ACC112 (cell line): ENCODE results near the gene TUBA4A.
A peak's percentile ranks its signal among the peaks of the same experiment; 100 is the strongest.
"Not testable (repeated sequence)": the region's sequence is repeated elsewhere in the genome, so short reads cannot be mapped to it uniquely, and the experiment has no call there.

Experiments used
- H2AFZ ChIP-seq: fragments of 200-600 bp; sonication (generic); one replicate; pipeline ENCODE4 v1.6.0; 2017; ENCODE audit warnings: antibody characterized with exemption, low read length; ENCODE audit not compliant: unreplicated experiment
- H3K27ac ChIP-seq: fragments of 200-600 bp; sonication (generic); 2 replicates; pipeline ENCODE4 v1.5.1; 2014; ENCODE audit warnings: low read depth, mild to moderate bottlenecking, antibody characterized with exemption, low read length, moderate library complexity
- H3K27me3 ChIP-seq: fragments of 200-600 bp; sonication (generic); 2 replicates; pipeline ENCODE4 v1.6.1; 2014; ENCODE audit warnings: mild to moderate bottlenecking, antibody characterized with exemption, low read length, moderate library complexity, mixed read lengths; ENCODE audit not compliant: insufficient read depth
- H3K36me3 ChIP-seq: fragments of 200-600 bp; sonication (generic); 2 replicates; pipeline ENCODE4 v1.6.1; 2016; ENCODE audit warnings: mild to moderate bottlenecking, antibody characterized with exemption, low read length, moderate library complexity, mixed read lengths; ENCODE audit not compliant: insufficient read depth
- H3K4me1 ChIP-seq: fragments of 200-600 bp; sonication (generic); one replicate; pipeline ENCODE4 v1.6.1; 2016; ENCODE audit warnings: low read length, mixed read lengths; ENCODE audit not compliant: insufficient read depth, unreplicated experiment, control insufficient read depth
- H3K4me3 ChIP-seq: fragments of 200-600 bp; sonication (generic); 2 replicates; pipeline ENCODE4 v1.5.1; 2014; ENCODE audit warnings: mild to moderate bottlenecking, low read depth, low read length
- H3K79me2 ChIP-seq: fragments of 200-600 bp; sonication (generic); one replicate; pipeline ENCODE4 v1.6.0; 2016; ENCODE audit warnings: low read length; ENCODE audit not compliant: control insufficient read depth, unreplicated experiment, insufficient read depth

TUBA4A gene

GRCh38 chr2:219266232-219266631 lies 12.5 kb upstream of the TUBA4A start:
- Histone ChIP-seq H3K4me1 (no peaks in the 10 kb centered on the region), H3K4me3 (no peak overlapping the region), H3K27ac (no peak overlapping the region), H3K27me3 (no peaks in the 10 kb centered on the region), H2AFZ (no peak overlapping the region), H3K36me3 (no peaks in the 10 kb centered on the region), H3K79me2 (no peaks in the 10 kb centered on the region)

- H3K36me3 ChIP-seq, result no peaks in the 10 kb centered on the region
- no peak overlapping the region for H3K4me3 ChIP-seq
- H3K27me3 ChIP-seq, result no peaks in the 10 kb centered on the region
- H3K27ac ChIP-seq, result no peak overlapping the region
- no peaks in the 10 kb centered on the region for H3K4me1 ChIP-seq
- H3K79me2 ChIP-seq, result no peaks in the 10 kb centered on the region
- no peak overlapping the region for H2AFZ ChIP-seq
Measured at GRCh38 chr2:219261024-219261855, 7.5 kb upstream of the TUBA4A start.

- not testable (repeated sequence) for H3K36me3 ChIP-seq, H2AFZ ChIP-seq, H3K27ac ChIP-seq, H3K27me3 ChIP-seq, H3K4me1 ChIP-seq, H3K4me3 ChIP-seq, H3K79me2 ChIP-seq
Measured at GRCh38 chr2:219258942-219259341, 5.2 kb upstream of the TUBA4A start.

- Histone ChIP-seq H3K36me3 (peaks cover 4% of the 10 kb centered on the region; the same call in 1 of the 2 replicates), H2AFZ (peak overlapping the region; percentile 84), H3K4me3 (peak overlapping the region; percentile 90), H3K27ac (no peak overlapping the region), H3K79me2 (peaks cover 19% of the 10 kb centered on the region), H3K4me1 (peaks cover 25% of the 10 kb centered on the region), H3K27me3 (no peaks in the 10 kb centered on the region)
Measured at GRCh38 chr2:219254590-219255201, 978 bp upstream of the TUBA4A start.

- Histone ChIP-seq H3K79me2 (peaks cover 22% of the 10 kb centered on the region), H3K4me3 (peak within 1 kb of the TSS; percentile 90), H3K4me1 (peaks cover 40% of the 10 kb centered on the region), H3K36me3 (peaks cover 4% of the 10 kb centered on the region; the same call in 1 of the 2 replicates), H3K27me3 (no peaks in the 10 kb centered on the region), H2AFZ (peak within 1 kb of the TSS; percentile 84), H3K27ac (peak within 1 kb of the TSS; percentile 3; the same call in 1 of the 2 replicates)
Measured at GRCh38 chr2:219252900-219253752, 592 bp downstream of the TUBA4A start, which contains the start of gene TUBA4B. TUBA4B (plus strand) TSS chr2:219253243; CDS start chr2:219253408, 165 bp downstream.

GRCh38 chr2:219252570-219252899 lies 1.2 kb downstream of the TUBA4A start:
- H3K27me3 ChIP-seq, result no peaks in the 10 kb centered on the region
- peaks cover 41% of the 10 kb centered on the region for H3K4me1 ChIP-seq
- peaks cover 24% of the 10 kb centered on the region for H3K79me2 ChIP-seq
- H3K36me3 ChIP-seq, result peaks cover 8% of the 10 kb centered on the region; the same call in 1 of the 2 replicates
- H3K27ac ChIP-seq, result peak overlapping the region; percentile 3; the same call in 1 of the 2 replicates
- H2AFZ ChIP-seq, result peak overlapping the region; percentile 13
- H3K4me3 ChIP-seq, result peak overlapping the region; percentile 90

GRCh38 chr2:219252084-219252483 lies 1.6 kb downstream of the TUBA4A start:
- Histone ChIP-seq H3K79me2 (peaks cover 28% of the 10 kb centered on the region), H3K27ac (no peak overlapping the region), H3K36me3 (peaks cover 8% of the 10 kb centered on the region; the same call in 1 of the 2 replicates), H3K4me3 (peak overlapping the region; percentile 90), H3K4me1 (peaks cover 41% of the 10 kb centered on the region), H3K27me3 (no peaks in the 10 kb centered on the region), H2AFZ (no peak overlapping the region)

- H3K27ac ChIP-seq, result no peak overlapping the region
- H3K4me1 ChIP-seq, result peaks cover 44% of the 10 kb centered on the region
- H3K36me3 ChIP-seq, result peaks cover 8% of the 10 kb centered on the region; the same call in 1 of the 2 replicates
Measured at GRCh38 chr2:219251656-219252055, 2.1 kb downstream of the TUBA4A start.

GRCh38 chr2:219250049-219250781 lies 3.5 kb downstream of the TUBA4A start:
- Histone ChIP-seq H3K79me2 (peaks cover 43% of the 10 kb centered on the region), H2AFZ (no peak overlapping the region), H3K4me3 (peak overlapping the region; percentile 2), H3K36me3 (peaks cover 8% of the 10 kb centered on the region; the same call in 1 of the 2 replicates), H3K4me1 (peaks cover 52% of the 10 kb centered on the region), H3K27me3 (no peaks in the 10 kb centered on the region), H3K27ac (peak overlapping the region; percentile 88)

More at GRCh38 chr2:219251656-219252055, 2.1 kb downstream of the TUBA4A start:
- no peak overlapping the region for H2AFZ ChIP-seq
- H3K79me2 ChIP-seq, result peaks cover 31% of the 10 kb centered on the region
- no peaks in the 10 kb centered on the region for H3K27me3 ChIP-seq
- H3K4me3 ChIP-seq, result peak overlapping the region; percentile 90
